CD4-positive, alpha-beta T cell treated with Interferon gamma for 1 hour (primary cell): ENCODE measurements around the gene TTC28.

Experiments
- DNase-seq: peaks from one replicate; pipeline ENCODE4 v3.0.0-alpha.2; 2020

The TTC28 gene

DNA sequence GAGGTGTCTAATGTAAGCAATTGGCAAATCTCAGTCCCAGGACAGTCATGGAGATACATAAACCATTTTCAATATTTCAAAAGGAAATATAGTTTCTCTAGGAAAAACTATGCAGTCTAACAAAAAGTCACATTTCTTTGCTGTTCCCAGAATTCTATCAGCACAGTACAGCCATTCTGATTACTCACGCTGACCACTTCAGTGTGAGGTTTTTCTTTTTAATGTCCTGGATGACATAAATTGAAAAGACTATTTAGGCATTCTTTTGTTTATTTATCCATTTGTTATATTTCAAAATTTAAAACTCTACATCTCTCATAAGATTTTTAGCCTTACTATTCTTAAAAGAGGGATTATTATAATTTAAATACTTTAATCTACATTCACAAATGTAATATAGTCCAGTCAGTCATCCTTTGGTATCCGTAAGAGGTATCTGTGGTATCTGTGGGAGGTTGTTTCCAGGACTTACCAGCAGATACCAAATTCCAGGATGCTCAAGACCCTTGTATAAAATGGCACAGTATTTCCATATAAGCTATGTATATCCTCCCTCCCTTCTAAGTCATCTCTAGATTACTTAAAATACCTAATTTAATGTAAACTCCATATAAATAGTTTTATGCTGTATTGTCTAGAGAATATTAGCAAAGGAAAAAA is 429.5 kb downstream of the TTC28 start:
- DNase-seq: no peak

- DNase-seq: no peak
These were observed 430.2 kb downstream of the TTC28 start for GRCh38 chr22:28249402-28249801.

DNA sequence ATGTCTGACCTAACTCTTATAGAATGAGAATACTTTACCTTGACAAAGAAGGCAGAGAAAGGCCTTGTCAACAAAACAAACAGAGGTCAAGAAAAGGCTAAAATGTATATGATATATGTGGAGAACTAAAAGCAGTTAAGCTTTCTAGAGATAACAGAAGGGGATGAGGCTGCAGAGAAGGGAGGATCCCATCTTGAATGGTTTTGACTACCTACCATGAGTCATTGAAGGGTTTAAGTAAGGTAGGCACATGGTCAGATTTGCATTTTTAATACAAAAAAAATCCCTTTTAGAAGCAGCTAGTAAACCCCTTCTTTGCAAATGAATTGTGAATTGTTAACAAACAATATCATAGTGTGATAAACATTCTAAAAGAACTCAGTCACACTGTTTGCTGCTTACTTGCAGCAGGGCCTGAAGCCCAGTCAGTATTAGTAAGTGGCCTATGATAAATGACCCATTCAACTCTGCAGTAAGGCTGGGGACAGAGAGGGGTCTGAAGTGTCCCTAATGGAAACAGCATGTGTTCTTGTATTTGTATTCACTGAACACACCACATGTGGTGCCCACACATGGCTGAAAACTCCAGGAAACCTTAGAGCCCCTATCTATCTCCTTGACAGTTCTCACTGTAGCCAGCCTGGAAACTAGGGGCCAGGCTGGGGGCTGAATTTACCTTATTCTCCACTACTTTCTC is 431.8 kb downstream of the TTC28 start:
- no peak for DNase-seq

DNA sequence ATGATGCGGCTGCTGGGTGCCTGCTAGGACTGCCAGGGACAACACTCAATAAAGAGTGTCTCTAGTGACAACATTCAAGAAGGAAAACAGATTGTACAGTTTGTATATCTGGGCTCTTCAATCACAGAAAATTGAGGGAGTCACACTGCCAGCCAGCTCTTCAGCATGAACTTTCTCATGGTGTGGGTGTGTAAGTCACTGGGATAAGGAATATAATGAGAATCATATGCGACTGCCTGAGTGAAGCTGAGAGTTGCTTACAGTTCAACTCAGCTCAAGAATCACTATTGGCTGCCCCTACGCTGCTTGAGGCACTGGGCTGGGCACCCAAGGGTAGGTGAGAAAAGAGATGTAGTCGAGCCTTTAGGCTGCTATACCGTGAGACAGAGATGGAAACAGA is 432.5 kb downstream of the TTC28 start:
- DNase-seq: no peak

- no peak for DNase-seq
These were observed 433.2 kb downstream of the TTC28 start for GRCh38 chr22:28246397-28246796.

DNA sequence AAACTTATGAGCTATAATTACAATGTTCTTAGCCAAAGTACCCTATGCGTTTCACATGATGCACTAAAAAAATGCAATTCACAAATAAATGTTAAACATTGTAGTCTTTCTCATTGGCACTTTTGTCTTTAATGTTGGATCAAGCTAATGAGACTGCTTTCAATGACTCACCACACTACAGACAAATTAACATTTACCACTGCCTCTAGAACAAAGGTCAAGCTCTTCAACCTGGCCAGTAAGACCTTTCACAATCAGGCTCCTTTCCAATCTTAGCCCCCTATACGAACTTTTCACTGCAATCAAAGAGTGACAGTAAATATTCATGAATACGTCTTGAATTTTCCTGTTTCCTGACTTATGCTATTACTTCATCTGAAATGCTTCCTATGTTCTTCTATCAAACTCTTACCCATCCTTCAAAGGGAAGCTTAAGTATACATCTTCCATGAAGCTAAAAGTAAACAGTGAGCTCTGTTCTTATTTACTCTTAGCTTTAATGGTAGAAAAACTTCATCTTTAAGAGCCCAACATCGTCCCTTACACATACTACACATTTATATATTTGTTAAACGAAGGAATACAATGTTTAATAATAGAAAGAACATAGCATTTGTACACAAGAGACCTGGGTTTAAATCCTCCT is 433.9 kb downstream of the TTC28 start:
- no peak for DNase-seq

DNA sequence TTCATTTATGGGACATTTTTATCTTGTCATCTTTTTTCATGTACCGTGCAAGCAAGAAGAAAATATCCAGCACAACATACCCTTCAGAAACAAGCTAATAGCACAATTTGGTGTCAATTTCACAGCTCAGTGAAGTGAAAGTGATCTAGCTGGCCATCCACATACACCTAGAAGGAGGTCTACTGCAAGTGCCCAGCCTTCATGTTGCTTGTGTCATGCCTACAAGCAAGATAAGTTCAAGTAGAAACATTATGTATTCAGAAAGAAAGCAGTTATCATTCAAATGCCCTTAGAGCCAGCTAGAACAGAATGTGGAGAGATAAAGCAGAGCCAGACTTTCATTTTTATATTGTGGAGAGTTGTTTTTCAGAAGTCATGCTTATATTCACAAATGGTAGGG is 434.9 kb downstream of the TTC28 start:
- no peak for DNase-seq

GRCh38 chr22:28243539-28243938 is 436.1 kb downstream of the TTC28 start:
- no peak for DNase-seq

DNA sequence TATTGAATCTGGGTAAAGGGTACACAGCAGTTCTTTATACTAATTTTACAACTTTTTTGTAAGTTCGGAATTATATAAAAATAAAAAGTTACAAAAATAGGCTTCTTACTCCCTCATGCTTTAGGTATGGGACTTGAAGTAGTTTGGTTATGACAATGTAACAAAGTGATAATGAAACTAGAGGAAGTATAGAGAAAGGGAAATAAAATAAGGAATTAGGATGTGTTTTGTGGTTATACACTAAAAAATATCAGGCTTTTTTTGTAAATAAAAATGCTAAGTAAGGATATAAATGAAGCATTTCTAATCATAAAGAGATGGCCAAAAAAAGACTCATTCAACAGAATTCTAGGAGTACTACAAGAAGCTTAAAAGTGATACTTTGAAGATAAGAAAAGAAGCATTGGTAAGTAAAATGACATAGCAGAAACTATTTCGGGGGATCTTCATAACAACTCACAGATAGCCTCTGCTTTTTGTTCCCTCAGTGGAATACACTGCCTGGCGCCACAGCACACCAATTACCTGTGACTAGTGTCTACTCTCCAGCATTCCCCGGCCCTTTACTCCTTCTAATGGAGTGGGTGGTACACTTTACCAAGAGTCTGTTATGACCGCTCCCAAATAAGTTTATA is 437.9 kb downstream of the TTC28 start:
- no peak for DNase-seq

GRCh38 chr22:28239941-28240340 is 439.7 kb downstream of the TTC28 start:
- DNase-seq: no peak

DNA sequence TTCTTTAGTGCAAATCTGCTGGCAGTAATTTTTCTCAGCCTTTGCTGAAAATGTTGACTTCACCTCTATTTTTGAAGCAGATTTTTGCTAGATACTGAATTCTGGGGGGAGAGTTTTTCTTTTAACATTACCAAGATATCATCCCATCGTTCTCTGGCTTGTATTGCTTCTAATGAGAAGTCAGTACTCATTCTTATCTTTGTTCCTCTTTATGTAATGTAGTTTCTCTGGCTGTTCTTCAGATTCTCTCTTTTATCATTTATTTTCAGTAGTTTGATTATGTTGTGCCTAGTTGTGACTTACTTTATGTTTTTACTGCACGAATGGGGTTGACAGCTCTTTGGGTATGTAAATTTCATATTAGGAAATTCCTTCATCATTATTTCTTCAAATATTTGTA is 441.9 kb downstream of the TTC28 start:
- DNase-seq: no peak

DNA sequence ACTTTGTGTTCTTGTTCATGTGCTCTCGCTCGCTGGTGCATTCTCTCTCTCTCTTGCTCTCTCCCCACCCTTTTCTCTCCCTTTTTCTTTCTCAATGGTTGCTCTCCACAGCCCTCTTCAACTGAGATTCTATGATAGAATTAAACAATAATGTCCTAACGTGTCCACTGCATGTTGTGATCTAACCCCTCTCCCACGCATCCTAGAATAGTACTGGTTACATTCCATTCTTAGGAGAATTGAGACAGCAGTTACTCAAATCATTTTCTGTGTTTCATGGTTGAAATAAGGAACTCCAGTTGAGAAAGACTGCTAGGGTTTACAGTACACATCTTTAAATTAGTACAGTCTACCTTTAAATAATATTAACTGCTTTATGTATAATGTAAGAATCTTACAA is 442.5 kb downstream of the TTC28 start:
- DNase-seq: no peak

- no peak for DNase-seq
These were observed 447.4 kb downstream of the TTC28 start for GRCh38 chr22:28232204-28232603.

DNA sequence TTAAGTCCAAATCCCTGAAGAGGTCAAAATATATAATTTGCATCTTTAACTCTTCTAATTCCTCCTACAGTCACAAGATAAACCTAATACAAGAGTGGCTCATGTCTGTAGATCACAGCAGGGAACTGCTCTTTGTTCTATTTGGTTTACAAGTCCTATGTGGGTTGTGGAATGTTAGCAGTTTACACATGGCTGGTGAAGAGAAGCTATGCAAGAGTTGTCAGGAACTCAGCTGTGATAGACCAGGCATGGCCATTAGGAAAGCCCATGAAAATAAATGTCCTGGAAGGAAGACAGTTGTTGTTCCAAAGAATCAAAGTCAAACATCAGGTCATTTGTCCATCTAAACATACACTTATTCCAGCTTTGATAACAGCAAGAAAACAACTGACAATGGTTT is 448.2 kb downstream of the TTC28 start:
- no peak for DNase-seq

DNA sequence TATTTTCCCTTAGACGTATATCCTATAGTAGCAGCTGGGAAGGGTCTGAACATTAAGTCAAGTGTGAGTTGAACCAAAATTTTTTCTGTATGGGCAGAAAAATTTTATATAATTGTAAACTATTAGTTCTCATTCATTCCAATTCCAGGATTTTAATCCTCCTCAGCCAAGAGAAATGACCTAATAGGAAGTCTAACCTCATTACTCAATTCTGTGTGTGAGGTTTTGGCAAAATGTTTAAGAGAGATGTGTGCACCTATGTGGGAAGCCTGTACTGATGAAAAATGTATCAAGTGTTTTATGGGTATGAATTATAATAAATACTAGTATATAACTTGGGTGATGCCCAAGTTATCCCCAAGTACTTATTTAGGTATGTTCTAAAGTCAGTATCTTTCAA is 449.0 kb downstream of the TTC28 start:
- no peak for DNase-seq

DNA sequence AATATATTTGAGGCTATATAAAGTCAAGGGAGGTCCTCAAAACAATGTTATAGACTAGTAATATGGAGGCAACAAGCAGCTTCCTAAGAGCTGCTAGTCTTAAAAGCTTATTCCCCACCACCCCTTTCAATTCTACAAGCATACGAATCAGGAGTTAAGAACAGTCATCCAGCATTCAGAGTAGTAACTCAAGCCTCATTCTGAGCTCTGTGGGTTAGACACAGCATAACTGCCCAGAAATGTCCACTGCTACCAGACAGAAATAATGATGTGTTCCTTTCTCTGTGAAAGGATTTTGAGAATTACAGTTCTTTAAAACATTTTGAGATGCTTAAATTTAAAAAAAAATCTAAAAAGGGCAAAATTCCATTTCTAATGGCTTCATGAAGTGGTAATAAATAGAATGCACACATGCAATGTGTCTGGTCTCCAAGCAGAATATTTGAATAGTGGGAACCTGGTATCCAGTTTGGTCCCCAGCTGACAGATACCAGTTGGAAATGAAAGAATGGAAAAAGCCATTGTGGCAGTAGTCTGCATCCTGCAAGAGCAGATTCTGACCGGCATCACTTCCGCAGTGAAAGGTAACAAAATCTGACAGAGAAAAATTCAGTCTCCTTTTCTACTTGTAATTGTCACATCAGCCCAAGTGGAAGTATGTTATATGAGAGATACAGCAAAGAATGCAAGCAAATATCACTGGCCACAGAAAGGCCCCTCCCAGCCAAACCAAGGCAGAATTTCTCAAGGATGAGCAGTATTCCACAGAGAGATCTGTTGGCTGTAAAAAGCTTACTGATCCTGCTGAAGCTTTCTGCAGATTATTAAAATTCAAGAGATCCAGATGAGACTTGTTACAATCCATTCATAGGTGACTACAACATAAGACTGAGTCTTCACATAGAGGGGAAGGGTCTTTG is 449.8 kb downstream of the TTC28 start:
- DNase-seq: no peak

DNA sequence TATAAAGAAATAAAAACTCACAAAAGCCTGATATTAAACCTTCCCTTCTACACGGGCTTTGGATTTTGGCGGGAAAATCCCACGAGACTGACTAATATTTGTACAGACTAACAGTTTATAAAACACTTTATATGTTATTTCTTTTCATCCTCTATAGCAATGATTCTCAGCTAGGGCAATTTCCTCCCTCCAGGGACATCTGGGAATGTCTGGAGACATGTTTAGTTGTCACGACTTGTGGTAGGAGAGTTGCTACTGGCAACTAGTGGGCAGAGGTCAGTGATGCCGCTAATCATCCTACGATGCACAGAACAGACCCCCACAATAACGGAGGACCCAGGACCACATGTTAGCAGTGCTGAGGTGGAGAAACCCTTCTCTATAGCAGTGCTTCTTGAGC is 455.8 kb downstream of the TTC28 start:
- DNase-seq: no peak

GRCh38 chr22:28222976-28223745 is 456.5 kb downstream of the TTC28 start:
- DNase-seq: no peak

GRCh38 chr22:28222571-28222970 is 457.1 kb downstream of the TTC28 start:
- DNase-seq: no peak

- DNase-seq: no peak
These were observed 457.6 kb downstream of the TTC28 start for GRCh38 chr22:28222052-28222451.

DNA sequence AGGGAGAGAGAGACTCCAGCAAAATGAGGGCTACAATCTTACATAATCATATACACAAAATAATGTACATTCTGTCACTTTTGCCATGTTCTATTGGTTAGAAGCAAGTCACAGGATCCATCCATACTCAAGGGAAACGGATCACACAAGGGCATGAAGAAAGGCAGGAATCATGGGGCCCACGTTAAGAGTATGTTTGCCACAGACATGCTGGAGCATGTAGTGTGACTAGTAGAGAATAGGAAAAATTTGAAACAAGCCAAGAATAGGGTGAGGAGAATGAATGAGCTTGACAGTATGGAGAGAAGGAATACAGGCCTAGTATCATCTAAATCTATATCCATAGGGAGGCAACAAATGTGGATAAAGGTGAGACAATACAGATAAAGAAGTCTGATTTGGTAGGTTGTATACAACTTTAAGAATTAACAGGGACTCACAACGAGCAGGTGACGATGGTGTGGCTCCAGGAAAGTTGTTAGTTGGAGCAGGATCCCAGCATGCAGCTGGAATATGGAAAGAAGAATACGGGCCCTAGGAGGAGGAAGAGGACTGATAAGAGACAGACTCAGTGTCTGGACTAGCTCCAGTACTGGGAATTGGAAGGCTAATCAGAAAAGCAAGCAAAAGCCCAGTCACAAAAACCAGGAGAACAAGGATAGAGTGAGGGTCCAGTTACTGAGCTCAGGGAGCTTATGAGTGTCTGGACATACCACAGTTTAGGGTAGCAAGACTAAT is 458.8 kb downstream of the TTC28 start:
- DNase-seq: no peak
